Neural cell (in vitro differentiated cells): Measurements from ENCODE around the gene MIAT. TPM values are rescaled to one million over a fixed set of nuclear protein-coding genes. Genes with fewer than 3 reads are reported as not detected.

Source experiments
- H2AFZ ChIP-seq: fragments of 200-600, 300-800 bp; sonication (generic), shearing (Covaris generic); 2 replicates; pipeline ENCODE4 v1.6.0; 2014; ENCODE audit warnings: low read depth, mild to moderate bottlenecking, antibody characterized with exemption, low read length, moderate library complexity
- H3F3A ChIP-seq: fragments of 200-600 bp; shearing (Covaris generic); 2 replicates; pipeline ENCODE4 v1.6.1; 2016; ENCODE audit warnings: mild to moderate bottlenecking, moderate library complexity, mixed read lengths, antibody characterized with exemption, low read length; ENCODE audit not compliant: insufficient read depth, poor library complexity, severe bottlenecking
- H3K27ac ChIP-seq: fragments of 200-600, 300-800 bp; sonication (generic), shearing (Covaris generic); 2 replicates; pipeline ENCODE4 v1.5.1; 2014; ENCODE audit warnings: mild to moderate bottlenecking, low read length, moderate library complexity
- H3K27me3 ChIP-seq: fragments of 300-800, 200-600 bp; sonication (generic), shearing (Covaris generic); 2 replicates; pipeline ENCODE4 v1.6.0; 2014; ENCODE audit warnings: mild to moderate bottlenecking, low read depth, low read length, moderate library complexity; ENCODE audit not compliant: insufficient read depth
- H3K36me3 ChIP-seq: fragments of 300-800, 200-600 bp; sonication (generic), shearing (Covaris generic); 2 replicates; pipeline ENCODE4 v1.5.1; 2014; ENCODE audit warnings: mild to moderate bottlenecking, antibody characterized with exemption, low read length, moderate library complexity; ENCODE audit not compliant: insufficient read depth
- H3K4me2 ChIP-seq: fragments of 300-800, 200-600 bp; sonication (generic), shearing (Covaris generic); 2 replicates; pipeline ENCODE4 v1.6.0; 2014; ENCODE audit warnings: mild to moderate bottlenecking, low read length
- H3K4me3 ChIP-seq: fragments of 300-800, 200-600 bp; sonication (generic), shearing (Covaris generic); 2 replicates; pipeline ENCODE4 v1.5.1; 2014; ENCODE audit warnings: mild to moderate bottlenecking, low read length, moderate library complexity
- H3K79me2 ChIP-seq: fragments of 200-600 bp; shearing (Covaris generic); replicated peaks from 2 replicates; pipeline ENCODE4 v1.6.0; 2014; ENCODE audit warnings: mild to moderate bottlenecking, low read length, moderate library complexity; ENCODE audit not compliant: insufficient read depth
- H3K9ac ChIP-seq: fragments of 300-800, 200-600 bp; sonication (generic), shearing (Covaris generic); 2 replicates; pipeline ENCODE4 v1.6.1; 2016; ENCODE audit warnings: mild to moderate bottlenecking, low read length, mixed read lengths
- H3K9me2 ChIP-seq: fragments of 200-600 bp; shearing (Covaris generic); 2 replicates; pipeline ENCODE4 v1.6.1; 2016; ENCODE audit warnings: mild to moderate bottlenecking, low read length, mixed read lengths; ENCODE audit not compliant: insufficient read depth
- H3K9me3 ChIP-seq: fragments of 200-600, 300-800 bp; sonication (generic), shearing (Covaris generic); 2 replicates; pipeline ENCODE4 v1.6.1; 2016; ENCODE audit warnings: mild to moderate bottlenecking, mixed run types, low read length, moderate library complexity, mixed read lengths
- H4K20me1 ChIP-seq: fragments of 200-600 bp; shearing (Covaris generic); 2 replicates; pipeline ENCODE4 v1.6.1; 2016; ENCODE audit warnings: mild to moderate bottlenecking, mixed run types; ENCODE audit not compliant: insufficient read depth
- CTCF ChIP-seq: fragments of 450-650 bp; IDR thresholded peaks from 2 replicates; pipeline ENCODE4 v1.5.1; 2014; ENCODE audit warnings: antibody characterized with exemption, mild to moderate bottlenecking, moderate library complexity; ENCODE audit not compliant: poor library complexity, severe bottlenecking
- EP300 ChIP-seq: fragments of 450-650 bp; conservative IDR thresholded peaks from 2 replicates; pipeline ENCODE4 v1.6.1; 2014; ENCODE audit warnings: antibody characterized with exemption, mild to moderate bottlenecking, moderate library complexity; ENCODE audit not compliant: poor library complexity, severe bottlenecking
- EZH2 ChIP-seq: fragments of 200-600, 300-800 bp; shearing (Covaris generic), sonication (generic); IDR thresholded peaks from 2 replicates; pipeline ENCODE4 v1.6.1; 2014; ENCODE audit warnings: antibody characterized with exemption, low read length, borderline replicate concordance, mild to moderate bottlenecking; ENCODE audit not compliant: insufficient read depth, poor library complexity, severe bottlenecking
- MXI1 ChIP-seq: fragments of 450-650 bp; conservative IDR thresholded peaks from 2 replicates; pipeline ENCODE4 v1.6.1; 2014; ENCODE audit warnings: antibody characterized with exemption, mild to moderate bottlenecking; ENCODE audit not compliant: poor library complexity, severe bottlenecking
- POLR2AphosphoS5 ChIP-seq: IDR thresholded peaks from 2 replicates; pipeline ENCODE4 v1.6.1; 2012
- RAD21 ChIP-seq: fragments of 450-650 bp; conservative IDR thresholded peaks from 2 replicates; pipeline ENCODE4 v1.6.1; 2014; ENCODE audit warnings: antibody characterized with exemption, mild to moderate bottlenecking, moderate library complexity
- REST ChIP-seq: IDR thresholded peaks from 2 replicates; pipeline ENCODE4 v1.6.1; 2012; ENCODE audit warnings: borderline replicate concordance
- SMC3 ChIP-seq: fragments of 450-650 bp; conservative IDR thresholded peaks from 2 replicates; pipeline ENCODE4 v1.6.1; 2014; ENCODE audit warnings: antibody characterized with exemption, mild to moderate bottlenecking, moderate library complexity; ENCODE audit not compliant: poor library complexity
- TAF1 ChIP-seq: IDR thresholded peaks from 2 replicates; pipeline ENCODE4 v1.6.1; 2012; ENCODE audit warnings: low read depth
- polyA plus RNA-seq: library from polyadenylated mRNA; depleted of rRNA; stranded (reverse); fragments of >200 nt; gene quantifications from 2 replicates; pipeline ENCODE4 v1.2.3, GENCODE V29; 2014

The MIAT gene
- polyA plus RNA-seq, 1 donor from 2014 or later: 529 TPM

GRCh38 chr22:26671317-26672059, 14.1 kb downstream of the MIAT start:
- Histone ChIP-seq H3K36me3 (peaks cover under 1% of the 10 kb centered on the region), H3K27ac (peak overlapping the region; percentile 86), H3K4me2 (no peak overlapping the region), H3K9ac (peak overlapping the region; percentile 64), H3K4me3 (no peak overlapping the region), H4K20me1 (no peaks in the 10 kb centered on the region), H3K79me2 (peaks cover under 1% of the 10 kb centered on the region), H3K9me2 (no peaks in the 10 kb centered on the region), H3F3A (peaks cover 5% of the 10 kb centered on the region), H3K9me3 (no peaks in the 10 kb centered on the region), H3K27me3 (no peaks in the 10 kb centered on the region), H2AFZ (no peak overlapping the region)
- TF ChIP-seq EZH2 (no peak), REST (no peak), TAF1 (no peak), SMC3 (no peak), EP300 (no peak), CTCF (no peak), RAD21 (no peak), MXI1 (no peak), POLR2AphosphoS5 (no peak)

- peak overlapping the region; percentile 16 for H2AFZ ChIP-seq
- H3K4me3 ChIP-seq: peak overlapping the region; percentile 72
- H3K27ac ChIP-seq: peak overlapping the region; percentile 86
- H3K9me2 ChIP-seq: no peaks in the 10 kb centered on the region
- H3K36me3 ChIP-seq: no peaks in the 10 kb centered on the region
- H3K79me2 ChIP-seq: no peaks in the 10 kb centered on the region
- no peaks in the 10 kb centered on the region for H3K27me3 ChIP-seq
- H3F3A ChIP-seq: peaks cover 5% of the 10 kb centered on the region
- peak overlapping the region; percentile 64 for H3K9ac ChIP-seq
- H3K4me2 ChIP-seq: peak overlapping the region; percentile 78
- H3K9me3 ChIP-seq: no peaks in the 10 kb centered on the region
- TF ChIP-seq SMC3 (no peak), MXI1 (no peak), POLR2AphosphoS5 (no peak), EZH2 (no peak), TAF1 (no peak), CTCF (no peak), RAD21 (no peak), EP300 (no peak)
- no peaks in the 10 kb centered on the region for H4K20me1 ChIP-seq
Observed at GRCh38 chr22:26672060-26672471, 14.7 kb downstream of the MIAT start.
